HCT116 (cell line): Measurements from ENCODE around the gene BPIFB1. TPM values are rescaled to one million over a fixed set of nuclear protein-coding genes. Genes with fewer than 3 reads are reported as not detected.

Experiments
- ATAC-seq: fragments of 200-7000 bp; cut with Tn5 transposase; 2 replicates; pipeline ENCODE4 v1.9.1; 2020; ENCODE audit warnings: mild to moderate bottlenecking, moderate library complexity
- BruUV-seq: library from RNA; stranded (reverse); fragments of 400-500 nt; replicated peaks from 2 replicates; lab custom pipeline; 2021; lab: Mats Ljungman, UMichigan
- CTCF ChIA-PET: fragments of 300-600 bp; sonication (Branson Sonifier 250); formaldehyde crosslinking; loops from one replicate; lab custom pipeline; 2021; ENCODE audit warnings: antibody characterized with exemption; lab: Charles Lee
- POLR2A ChIA-PET: fragments of 300-600, 350-600 bp; sonication (Branson Sonifier 250); formaldehyde crosslinking; loops from one replicate; lab custom pipeline; 2021; ENCODE audit warnings: antibody characterized with exemption; lab: Charles Lee
- RAD21 ChIA-PET, 2 experiments: fragments of 300-600 bp; sonication (Branson Sonifier 250); formaldehyde crosslinking; loops; one replicate each; lab custom pipeline; 2023; ENCODE audit warnings: low total read pairs in 2 of 2; ENCODE audit not compliant: uncharacterized antibody in 2 of 2, unreplicated experiment in 2 of 2, low non-redundant PET in 1 of 2; lab: Charles Lee
- DNase-seq: peaks from one replicate; pipeline ENCODE4 v3.0.0-alpha.2; 2010; ENCODE audit warnings: low read depth, low spot score
- H2AFZ ChIP-seq: fragments of 200-600 bp; shearing (Covaris generic), sonication (generic); 2 replicates; pipeline ENCODE4 v1.6.1; 2017; ENCODE audit warnings: low read depth, mixed run types, mixed read lengths, antibody characterized with exemption, low read length; ENCODE audit not compliant: poor library complexity, severe bottlenecking
- H3K27ac ChIP-seq: 2 replicates; pipeline ENCODE4 v1.5.1; 2012; ENCODE audit warnings: low read depth, low read length
- H3K27me3 ChIP-seq: fragments of 200-600 bp; sonication (generic); 2 replicates; pipeline ENCODE4 v1.6.1; 2016; ENCODE audit warnings: mixed run types, low read length, mixed read lengths; ENCODE audit not compliant: insufficient read depth
- H3K36me3 ChIP-seq, 2 experiments: fragments of 200-500 bp in 1 of 2; fragments of 200-600 bp in 1 of 2; sonication (Bioruptor generic) in 1 of 2; sonication (generic) in 1 of 2; 2 replicates each; pipeline versions ENCODE4 v1.5.1 to v1.6.1; 2014 to 2016; ENCODE audit warnings: low read length in 2 of 2, inconsistent platforms in 1 of 2, mixed read lengths in 1 of 2, mixed run types in 1 of 2; ENCODE audit not compliant: insufficient read depth in 2 of 2, control insufficient read depth in 1 of 2
- H3K4me1 ChIP-seq, 2 experiments: fragments of 200-600 bp in 1 of 2; sonication (generic) in 1 of 2; 2 replicates each; pipeline versions ENCODE4 v1.5.1 to v1.6.1; 2012 to 2017; ENCODE audit warnings: low read length in 2 of 2, inconsistent platforms in 1 of 2, mild to moderate bottlenecking in 1 of 2, mixed read lengths in 1 of 2, mixed run types in 1 of 2, moderate library complexity in 1 of 2; ENCODE audit not compliant: insufficient read depth in 2 of 2, control insufficient read depth in 1 of 2
- H3K4me2 ChIP-seq: fragments of 200-600 bp; sonication (generic); 2 replicates; pipeline ENCODE4 v1.6.1; 2017; ENCODE audit warnings: mixed run types, low read length, mixed read lengths
- H3K4me3 ChIP-seq, 2 experiments: fragments of 200-600 bp in 1 of 2; sonication (generic) in 1 of 2; replicated peaks in 1 of 2; 2 replicates each; pipeline ENCODE4 v1.5.1; 2011 to 2016; ENCODE audit warnings: low read length in 2 of 2, control low read depth in 1 of 2, low read depth in 1 of 2, mild to moderate bottlenecking in 1 of 2, mixed read lengths in 1 of 2, mixed run types in 1 of 2
- H3K79me2 ChIP-seq: fragments of 200-600 bp; sonication (generic); 2 replicates; pipeline ENCODE4 v1.6.1; 2017; ENCODE audit warnings: mild to moderate bottlenecking, mixed run types, low read length, moderate library complexity, mixed read lengths; ENCODE audit not compliant: insufficient read depth
- H3K9ac ChIP-seq: fragments of 200-600 bp; sonication (generic); 2 replicates; pipeline ENCODE4 v1.6.1; 2016; ENCODE audit warnings: low read length, mixed read lengths
- H3K9me2 ChIP-seq: fragments of 200-600 bp; sonication (generic), shearing (Covaris generic); 2 replicates; pipeline ENCODE4 v1.6.1; 2017; ENCODE audit warnings: mixed run types, mild to moderate bottlenecking, moderate library complexity; ENCODE audit not compliant: insufficient read depth
- H3K9me3 ChIP-seq, 2 experiments: fragments of 200-500 bp in 1 of 2; fragments of 200-600 bp in 1 of 2; sonication (Bioruptor generic) in 1 of 2; sonication (generic) in 1 of 2; 2 replicates each; pipeline ENCODE4 v1.6.1; 2014 to 2017; ENCODE audit warnings: low read length in 2 of 2, mixed read lengths in 2 of 2, inconsistent platforms in 1 of 2, low read depth in 1 of 2, mild to moderate bottlenecking in 1 of 2, mixed run types in 1 of 2, moderate library complexity in 1 of 2; ENCODE audit not compliant: control insufficient read depth in 1 of 2, insufficient read depth in 1 of 2
- H4K20me1 ChIP-seq: fragments of 200-600 bp; sonication (generic), shearing (Covaris generic); 2 replicates; pipeline ENCODE4 v1.6.1; 2017; ENCODE audit warnings: mixed run types, mild to moderate bottlenecking, moderate library complexity; ENCODE audit not compliant: insufficient read depth
- ATF3 ChIP-seq: IDR thresholded peaks from 2 replicates; pipeline ENCODE4 v1.6.1; 2012
- CBX3 ChIP-seq: IDR thresholded peaks from 2 replicates; pipeline ENCODE4 v1.6.1; 2012; ENCODE audit warnings: low read depth
- CEBPB ChIP-seq: IDR thresholded peaks from 2 replicates; pipeline ENCODE4 v1.6.1; 2012; ENCODE audit warnings: low read depth
- EGR1 ChIP-seq: IDR thresholded peaks from 2 replicates; pipeline ENCODE4 v1.6.1; 2012; ENCODE audit warnings: low read depth
- MAX ChIP-seq: IDR thresholded peaks from 2 replicates; pipeline ENCODE4 v1.6.1; 2012
- POLR2AphosphoS5 ChIP-seq: IDR thresholded peaks from 2 replicates; pipeline ENCODE4 v1.6.1; 2011; ENCODE audit warnings: mild to moderate bottlenecking, low read depth, low read length, moderate library complexity
- REST ChIP-seq: IDR thresholded peaks from 2 replicates; pipeline ENCODE4 v1.6.1; 2012; ENCODE audit warnings: low read depth
- SIN3A ChIP-seq: IDR thresholded peaks from 2 replicates; pipeline ENCODE4 v1.6.1; 2012; ENCODE audit warnings: low read depth
- SP1 ChIP-seq: IDR thresholded peaks from 2 replicates; pipeline ENCODE4 v1.6.1; 2012; ENCODE audit warnings: low read depth
- TCF7L2 ChIP-seq: IDR thresholded peaks from 2 replicates; pipeline ENCODE4 v1.7.0; 2011; ENCODE audit warnings: borderline replicate concordance, inconsistent platforms; ENCODE audit not compliant: insufficient read depth, insufficient read length; ENCODE audit errors: extremely low read depth
- ZBTB33 ChIP-seq: IDR thresholded peaks from 2 replicates; pipeline ENCODE4 v1.6.1; 2011; ENCODE audit warnings: mild to moderate bottlenecking, low read length, moderate library complexity; ENCODE audit not compliant: insufficient replicate concordance; ENCODE audit errors: extremely low read depth
- intact Hi-C: fragments of 100-400 bp; cut with micrococcal nuclease; formaldehyde crosslinking; loops from 2 replicates; pipeline ENCODE4 v1.10.0; 2022
- total RNA-seq: library from RNA; stranded (reverse); gene quantifications from one replicate; pipeline ENCODE4 v1.2.1, GENCODE V29; 2021; ENCODE audit not compliant: unreplicated experiment

Gene BPIFB1
- total RNA-seq, 1 experiment from 2014 or later, result 0.17 TPM

GRCh38 chr20:33316958-33317357 is 33.9 kb downstream of the BPIFB1 start:
- no peak overlapping the region for H3K4me3 ChIP-seq
- H3K79me2 ChIP-seq, result no peaks in the 10 kb centered on the region
- no peaks in the 10 kb centered on the region for H3K36me3 ChIP-seq
- intact Hi-C loops, result no loop called here
- no peak overlapping the region for H2AFZ ChIP-seq
- no TSS peak for BruUV-seq
- H3K9ac ChIP-seq, result no peak overlapping the region
- H4K20me1 ChIP-seq, result no peaks in the 10 kb centered on the region
- H3K4me2 ChIP-seq, result no peak overlapping the region
- ATAC-seq (no peak), DNase-seq (no peak)
- H3K27ac ChIP-seq, result no peak overlapping the region
- CTCF ChIA-PET, result no interaction called here
- H3K4me1 ChIP-seq, result no peaks in the 10 kb centered on the region
- no peaks in the 10 kb centered on the region for H3K27me3 ChIP-seq
- H3K9me3 ChIP-seq, result no peaks in the 10 kb centered on the region
- TF ChIP-seq CEBPB (no peak), POLR2AphosphoS5 (no peak), SIN3A (no peak), CBX3 (no peak), ATF3 (no peak), ZBTB33 (no peak), MAX (no peak), REST (no peak), SP1 (no peak), EGR1 (no peak), TCF7L2 (no peak)
- POLR2A ChIA-PET, result no interaction called here
- H3K9me2 ChIP-seq, result no peaks in the 10 kb centered on the region
- RAD21 ChIA-PET, result no interaction called here
